CD4-positive, alpha-beta T cell treated with Interleukin-15 for 4 hours (primary cell): ENCODE results near the gene CPXM1.

Source experiments
- DNase-seq: peaks from one replicate; pipeline ENCODE4 v3.0.0-alpha.2; 2020; ENCODE audit warnings: low spot score

Gene CPXM1

GRCh38 chr20:2748551-2749342 is 51.7 kb downstream of the CPXM1 start:
- DNase-seq, result no peak

- DNase-seq, result no peak
These were observed 52.7 kb downstream of the CPXM1 start for GRCh38 chr20:2747676-2748235.

- DNase-seq, result no peak
These were observed 53.7 kb downstream of the CPXM1 start for GRCh38 chr20:2746636-2747265.

GRCh38 chr20:2745936-2746635 is 54.3 kb downstream of the CPXM1 start:
- DNase-seq, result no peak

GRCh38 chr20:2745060-2745910 is 55.1 kb downstream of the CPXM1 start:
- DNase-seq, result no peak
